ENCODE measurements around the gene KIAA1549. TPM values are rescaled to one million over a fixed set of nuclear protein-coding genes. Genes with fewer than 3 reads are reported as not detected.

The KIAA1549 gene
- total and polyA plus RNA-seq, 7 donors, result 0.46 to 4.4 (median 1.4) TPM

GRCh38 chr7:138919911-138920310 lies 61.3 kb downstream of the KIAA1549 start:
- intact Hi-C loops (cut with DNase I), result no loop called here
- DNase-seq (no peak), ATAC-seq (no peak)
- Histone ChIP-seq H3K9me3 (no peaks in the 10 kb centered on the region), H3K27me3 (ENCODE audit: insufficient read depth in 3 of 3, low read length in 2 of 3) (no peaks in the 10 kb centered on the region), H3K4me1 (no peaks in the 10 kb centered on the region), H3K36me3 (ENCODE audit: insufficient read depth in 1 of 2, low read depth in 1 of 2) (no peaks in the 10 kb centered on the region), H3K27ac (no peak overlapping the region), H3K4me3 (no peak overlapping the region)
- WGBS, 3 donors, result 78 to 92% (median 87%) methylated on average over 5 of the region's 5 CpGs
- no peak for TF ChIP-seq CTCF (IDR thresholded peaks at IDR 0.05)

GRCh38 chr7:138919216-138919615 lies 62.0 kb downstream of the KIAA1549 start:
- DNase-seq, result no peak
- intact Hi-C loops (cut with DNase I), result no loop called here
- Histone ChIP-seq H3K4me3 (no peak overlapping the region), H3K27me3 (ENCODE audit: insufficient read depth in 3 of 3, low read length in 2 of 3) (no peaks in the 10 kb centered on the region), H3K9me3 (no peaks in the 10 kb centered on the region), H3K4me1 (no peaks in the 10 kb centered on the region), H3K36me3 (ENCODE audit: insufficient read depth in 1 of 2, low read depth in 1 of 2) (no peaks in the 10 kb centered on the region), H3K27ac (no peak overlapping the region)
- no peak for ATAC-seq
- 82 to 90% (median 88%) methylated on average over 9 of the region's 9 CpGs for WGBS, 3 donors
- TF ChIP-seq CTCF (IDR thresholded peaks at IDR 0.05), result no peak

DNA sequence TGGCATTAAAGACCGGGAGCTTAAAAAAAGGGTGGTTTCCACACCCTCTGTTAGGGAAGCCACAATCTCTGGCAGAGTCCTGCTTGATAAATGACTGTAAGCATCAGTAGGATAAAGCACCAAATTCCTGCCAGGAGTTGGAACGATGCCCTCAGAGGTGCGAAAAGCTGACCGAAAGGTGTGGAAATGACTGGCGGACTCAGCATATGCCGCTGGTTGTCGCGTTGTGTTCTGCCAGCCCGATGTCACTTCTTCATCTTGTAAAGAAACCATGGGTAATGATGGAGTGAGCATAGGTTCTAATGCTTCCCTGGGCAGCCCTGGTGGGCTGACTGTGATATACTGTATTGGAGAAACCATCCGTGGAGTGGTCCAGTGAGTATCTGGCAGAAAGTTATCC lies 62.4 kb downstream of the KIAA1549 start:
- no peaks in the 10 kb centered on the region for H3K4me1 ChIP-seq
- H3K9me3 ChIP-seq, result no peaks in the 10 kb centered on the region
- intact Hi-C loops (cut with DNase I), result no loop called here
- H3K36me3 ChIP-seq (ENCODE audit: insufficient read depth in 1 of 2, low read depth in 1 of 2), result no peaks in the 10 kb centered on the region
- H3K4me3 ChIP-seq, result no peak overlapping the region
- H3K27me3 ChIP-seq (ENCODE audit: insufficient read depth in 3 of 3, low read length in 2 of 3), result no peaks in the 10 kb centered on the region
- WGBS, 3 donors, result 96 to 98% (median 97%) methylated on average over 10 of the region's 10 CpGs
- no peak overlapping the region for H3K27ac ChIP-seq
- ATAC-seq (no peak), DNase-seq (no peak)
- TF ChIP-seq CTCF (IDR thresholded peaks at IDR 0.05), result no peak

- DNase-seq, result no peak
- H3K4me1 ChIP-seq, result no peaks in the 10 kb centered on the region
- 86 to 88% (median 87%) methylated on average over 13 of the region's 13 CpGs for WGBS, 3 donors
Observed at GRCh38 chr7:138918176-138918575, 63.0 kb downstream of the KIAA1549 start.

More at GRCh38 chr7:138918176-138918575, 63.0 kb downstream of the KIAA1549 start:
- intact Hi-C loops (cut with DNase I), result no loop called here
- Histone ChIP-seq H3K27ac (no peak overlapping the region), H3K27me3 (ENCODE audit: insufficient read depth in 3 of 3, low read length in 2 of 3) (no peaks in the 10 kb centered on the region), H3K4me3 (no peak overlapping the region), H3K9me3 (no peaks in the 10 kb centered on the region), H3K36me3 (ENCODE audit: insufficient read depth in 1 of 2, low read depth in 1 of 2) (no peaks in the 10 kb centered on the region)
- no peak for TF ChIP-seq CTCF (IDR thresholded peaks at IDR 0.05)
- ATAC-seq, result peak in 1 of 4 donors; percentile 35

All from psoas muscle (tissue), 8 donors.